ENCODE measurements around the gene TRAT1. TPM values are rescaled to one million over a fixed set of nuclear protein-coding genes. Genes with fewer than 3 reads are reported as not detected.

TRAT1 gene
- total and polyA plus RNA-seq, 10 donors, result 2.2 to 20.5 (median 10.1) TPM

GRCh38 chr3:108897883-108898282 lies 75.3 kb downstream of the TRAT1 start:
- DNase-seq, result no peak
- Histone ChIP-seq H3K4me3 (no peak overlapping the region), H3K27me3 (replicated peaks in 1 of 7) (no peaks in the 10 kb centered on the region), H3K36me3 (no peaks in the 10 kb centered on the region), H3K27ac (no peak overlapping the region), H3K9me3 (no peaks in the 10 kb centered on the region), H3K4me1 (peaks cover 0 to 3% (median 0%) of the 10 kb centered on the region in 6 donors)
- 90 to 99% (median 92%) methylated on average over 3 of the region's 3 CpGs for WGBS, 5 donors
- TF ChIP-seq, protein P1, sequence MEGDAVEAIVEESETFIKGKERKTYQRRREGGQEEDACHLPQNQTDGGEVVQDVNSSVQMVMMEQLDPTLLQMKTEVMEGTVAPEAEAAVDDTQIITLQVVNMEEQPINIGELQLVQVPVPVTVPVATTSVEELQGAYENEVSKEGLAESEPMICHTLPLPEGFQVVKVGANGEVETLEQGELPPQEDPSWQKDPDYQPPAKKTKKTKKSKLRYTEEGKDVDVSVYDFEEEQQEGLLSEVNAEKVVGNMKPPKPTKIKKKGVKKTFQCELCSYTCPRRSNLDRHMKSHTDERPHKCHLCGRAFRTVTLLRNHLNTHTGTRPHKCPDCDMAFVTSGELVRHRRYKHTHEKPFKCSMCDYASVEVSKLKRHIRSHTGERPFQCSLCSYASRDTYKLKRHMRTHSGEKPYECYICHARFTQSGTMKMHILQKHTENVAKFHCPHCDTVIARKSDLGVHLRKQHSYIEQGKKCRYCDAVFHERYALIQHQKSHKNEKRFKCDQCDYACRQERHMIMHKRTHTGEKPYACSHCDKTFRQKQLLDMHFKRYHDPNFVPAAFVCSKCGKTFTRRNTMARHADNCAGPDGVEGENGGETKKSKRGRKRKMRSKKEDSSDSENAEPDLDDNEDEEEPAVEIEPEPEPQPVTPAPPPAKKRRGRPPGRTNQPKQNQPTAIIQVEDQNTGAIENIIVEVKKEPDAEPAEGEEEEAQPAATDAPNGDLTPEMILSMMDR (IDR thresholded peaks at IDR 0.05 in 8 of 11, conservative IDR thresholded peaks at IDR 0.05 in 3 of 11), result no peak
- TF ChIP-seq POLR2A (IDR thresholded peaks at IDR 0.05), result no peak
- TF ChIP-seq POLR2AphosphoS5 (IDR thresholded peaks at IDR 0.05), result no peak
- intact Hi-C loops (cut with DNase I; ENCODE audit: low total_unique reads), result no loop called here

DNA sequence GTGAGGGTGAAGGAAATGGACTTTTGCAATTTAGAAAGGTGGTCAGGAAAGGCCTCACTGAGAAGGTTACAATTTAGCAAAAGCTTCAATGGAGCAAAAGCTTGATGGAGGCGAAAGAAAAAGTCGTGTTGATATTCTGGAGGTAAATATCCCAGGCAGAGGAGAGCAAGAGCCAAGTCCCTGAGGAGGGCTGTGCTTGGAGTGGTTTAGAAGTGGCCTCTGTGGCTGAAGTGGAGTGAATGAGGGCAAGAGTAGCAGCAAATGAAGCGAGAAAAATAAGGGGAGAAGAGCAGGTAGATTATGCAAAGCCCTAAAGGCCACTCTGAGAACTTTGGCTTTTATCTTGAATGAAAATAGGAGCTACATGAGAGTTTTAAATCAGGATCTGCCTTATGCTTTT lies 76.9 kb downstream of the TRAT1 start:
- no peaks in the 10 kb centered on the region for H3K36me3 ChIP-seq
- H3K9me3 ChIP-seq, result no peaks in the 10 kb centered on the region
- no peaks in the 10 kb centered on the region for H3K27me3 ChIP-seq (replicated peaks in 1 of 7)
- DNase-seq, result no peak
- no peak overlapping the region for H3K4me3 ChIP-seq
- no peak overlapping the region for H3K27ac ChIP-seq
- peaks cover 0 to 3% (median 0%) of the 10 kb centered on the region in 6 donors for H3K4me1 ChIP-seq
- intact Hi-C loops (cut with DNase I; ENCODE audit: low total_unique reads), result no loop called here
- TF ChIP-seq POLR2AphosphoS5 (IDR thresholded peaks at IDR 0.05) (no peak), POLR2A (IDR thresholded peaks at IDR 0.05) (no peak)
- TF ChIP-seq, protein P1 (IDR thresholded peaks at IDR 0.05 in 8 of 11, conservative IDR thresholded peaks at IDR 0.05 in 3 of 11), result no peak
- WGBS, 5 donors, result 84 to 93% (median 85%) methylated on average over 3 of the region's 3 CpGs

Other genes with a start within 250 kb of the TRAT1 start
- 10 to 100 TPM in 2 of 7 donors, 1 to 10 TPM in 5; 7.3 to 15.7 (median 8.5) TPM for gene CIP2A, start 233.3 kb upstream of the TRAT1 start, total RNA-seq
- gene CIP2A, start 233.3 kb upstream of the TRAT1 start, polyA plus RNA-seq, result 1 to 10 TPM; 2.2 to 3.2 (median 2.8) TPM
- 10 to 100 TPM; 14.2 to 24.4 (median 16.1) TPM for gene DZIP3, start 233.1 kb upstream of the TRAT1 start, total RNA-seq
- 1 to 10 TPM; 4.8 to 5.3 (median 5.2) TPM for gene DZIP3, start 233.1 kb upstream of the TRAT1 start, polyA plus RNA-seq
- gene RETNLB, start 65.4 kb upstream of the TRAT1 start, total RNA-seq, result not detected
- not detected for gene RETNLB, start 65.4 kb upstream of the TRAT1 start, polyA plus RNA-seq
- not detected for gene GUCA1C, start 131.1 kb downstream of the TRAT1 start, total RNA-seq
- not detected for gene GUCA1C, start 131.1 kb downstream of the TRAT1 start, polyA plus RNA-seq

Data from spleen (tissue), 11 donors.